H1 (cell line): Measurements from ENCODE around the gene DUSP9.

ENCODE experiments used
- BRCA1 ChIP-seq: IDR thresholded peaks from 2 replicates; pipeline ENCODE4 v1.6.1; 2012; ENCODE audit warnings: low read depth, low read length, improper control_type of control experiment
- CTCF ChIP-seq, 3 experiments: IDR thresholded peaks; 1 replicate in 2 of 3; 2 replicates in 1 of 3; pipeline versions ENCODE4 v1.5.1 to v1.6.1; 2011; ENCODE audit warnings: low read length in 3 of 3, mild to moderate bottlenecking in 3 of 3, inconsistent platforms in 2 of 3, low read depth in 1 of 3, moderate library complexity in 1 of 3; ENCODE audit not compliant: insufficient read depth in 1 of 3; ENCODE audit errors: control extremely low read depth in 1 of 3
- KDM5A ChIP-seq: fragments of 200-600 bp; IDR thresholded peaks from 2 replicates; pipeline ENCODE4 v1.7.1; 2012; ENCODE audit warnings: mild to moderate bottlenecking, low read length, inconsistent platforms, mixed read lengths
- MAFK ChIP-seq: IDR thresholded peaks from 2 replicates; pipeline ENCODE4 v1.6.1; 2012; ENCODE audit warnings: low read depth, mild to moderate bottlenecking, improper control_type of control experiment, low read length
- POLR2A ChIP-seq, 2 experiments: IDR thresholded peaks; 1 replicate in 1 of 2; 2 replicates in 1 of 2; pipeline ENCODE4 v1.6.1; 2011; ENCODE audit warnings: low read depth in 2 of 2, low read length in 2 of 2, mild to moderate bottlenecking in 2 of 2; ENCODE audit errors: control extremely low read depth in 1 of 2
- POU5F1 ChIP-seq: IDR thresholded peaks from 2 replicates; pipeline ENCODE4 v1.6.1; 2011; ENCODE audit warnings: low read depth, mild to moderate bottlenecking, low read length, moderate library complexity
- SIX5 ChIP-seq: IDR thresholded peaks from 2 replicates; pipeline ENCODE4 v1.6.1; 2011; ENCODE audit warnings: mild to moderate bottlenecking, low read depth, low read length
- SP1 ChIP-seq: IDR thresholded peaks from 2 replicates; pipeline ENCODE4 v1.6.1; 2011; ENCODE audit warnings: low read depth, low read length
- SRF ChIP-seq: IDR thresholded peaks from 2 replicates; pipeline ENCODE4 v1.6.1; 2011; ENCODE audit warnings: mild to moderate bottlenecking, low read depth, low read length, moderate library complexity
- TEAD4 ChIP-seq: IDR thresholded peaks from 2 replicates; pipeline ENCODE4 v1.6.1; 2012; ENCODE audit warnings: low read depth, low read length, inconsistent platforms, mixed read lengths
- ZNF274 ChIP-seq: IDR thresholded peaks from 2 replicates; pipeline ENCODE4 v1.7.0; 2012; ENCODE audit warnings: low read length, borderline replicate concordance; ENCODE audit errors: extremely low read depth

GRCh38 chrX:153687121-153688039 lies 40.4 kb downstream of the DUSP9 start, which contains the start of gene SLC6A8:
- no peak; a peak in 1 of 3 replicates for TF ChIP-seq POLR2A (IDR thresholded peaks at IDR 0.05; ENCODE audit: control extremely low read depth in 1 of 2, low read depth in 2 of 2, low read length in 2 of 2)
- peak in 2 of 3 experiments; percentile 30 to 33; a peak in 3 of 4 replicates for TF ChIP-seq CTCF (IDR thresholded peaks at IDR 0.05; ENCODE audit: control extremely low read depth in 1 of 3, insufficient read depth in 1 of 3, low read depth in 1 of 3, low read length in 3 of 3)
- TF ChIP-seq SRF, result no peak
- TF ChIP-seq BRCA1, result no peak
- no peak for TF ChIP-seq SIX5
- TF ChIP-seq TEAD4, result no peak
- no peak for TF ChIP-seq MAFK
- TF ChIP-seq SP1, result no peak
- TF ChIP-seq ZNF274, result no peak
- no peak for TF ChIP-seq KDM5A
- TF ChIP-seq POU5F1, result no peak
